GM23338 (cell line): ENCODE measurements around the gene SLC6A8. TPM values are rescaled to one million over a fixed set of nuclear protein-coding genes. Genes with fewer than 3 reads are reported as not detected.

ENCODE experiments used
- ATAC-seq: fragments of 200-7000 bp; cut with Tn5 transposase; 3 replicates; pipeline ENCODE4 v1.9.1; 2020
- DNase-seq: peaks from one replicate; pipeline ENCODE4 v3.0.0-alpha.2; 2015; ENCODE audit warnings: low spot score
- H2AFZ ChIP-seq: fragments of 200-600 bp; sonication (generic); 2 replicates; pipeline ENCODE4 v1.8.0; 2016; ENCODE audit warnings: antibody characterized with exemption, mild to moderate bottlenecking, moderate library complexity
- H3F3A ChIP-seq: fragments of 200-600 bp; sonication (generic); replicated peaks from 2 replicates; pipeline ENCODE4 v1.8.0; 2017; ENCODE audit warnings: antibody characterized with exemption, mixed run types, low read depth
- H3K27ac ChIP-seq: fragments of 200-600 bp; sonication (generic); 2 replicates; pipeline ENCODE4 v1.6.1; 2016; ENCODE audit warnings: low read depth
- H3K27me3 ChIP-seq: fragments of 200-600 bp; sonication (generic); 2 replicates; pipeline ENCODE4 v1.8.0; 2016; ENCODE audit warnings: mild to moderate bottlenecking, mixed run types, moderate library complexity; ENCODE audit not compliant: insufficient read depth
- H3K36me3 ChIP-seq: fragments of 200-600 bp; sonication (generic); 2 replicates; pipeline ENCODE4 v1.8.0; 2016; ENCODE audit warnings: mild to moderate bottlenecking; ENCODE audit not compliant: insufficient read depth
- H3K4me1 ChIP-seq: fragments of 200-600 bp; sonication (generic); 2 replicates; pipeline ENCODE4 v1.8.0; 2016; ENCODE audit warnings: mild to moderate bottlenecking, moderate library complexity; ENCODE audit not compliant: insufficient read depth
- H3K4me2 ChIP-seq: fragments of 200-600 bp; sonication (generic); 2 replicates; pipeline ENCODE4 v1.7.1; 2017; ENCODE audit warnings: mixed run types
- H3K4me3 ChIP-seq: fragments of 200-600 bp; sonication (generic); 2 replicates; pipeline ENCODE4 v1.6.1; 2016; ENCODE audit warnings: mixed run types
- H3K79me2 ChIP-seq: fragments of 200-600 bp; sonication (generic); replicated peaks from 2 replicates; pipeline ENCODE4 v1.8.0; 2017; ENCODE audit warnings: mild to moderate bottlenecking; ENCODE audit not compliant: insufficient read depth
- H3K9me2 ChIP-seq: fragments of 200-600 bp; sonication (generic); 2 replicates; pipeline ENCODE4 v1.8.0; 2017; ENCODE audit not compliant: insufficient read depth
- H4K20me1 ChIP-seq: fragments of 200-600 bp; sonication (generic); replicated peaks from 2 replicates; pipeline ENCODE4 v1.8.0; 2017; ENCODE audit warnings: mild to moderate bottlenecking; ENCODE audit not compliant: insufficient read depth
- H3K27ac Mint-ChIP-seq: 2 replicates; pipeline ENCODE4 v1.8.0; 2020; ENCODE audit warnings: inconsistent platforms, mild to moderate bottlenecking, moderate library complexity, mixed read lengths
- H3K27me3 Mint-ChIP-seq: 3 replicates; pipeline ENCODE4 v1.8.0; 2022; ENCODE audit warnings: low read depth, mild to moderate bottlenecking, moderate library complexity, mixed read lengths, inconsistent platforms; ENCODE audit not compliant: insufficient read depth, poor library complexity
- H3K36me3 Mint-ChIP-seq: 3 replicates; pipeline ENCODE4 v1.8.0; 2021; ENCODE audit warnings: low read depth, mild to moderate bottlenecking, inconsistent platforms, moderate library complexity, mixed read lengths
- H3K4me1 Mint-ChIP-seq: 3 replicates; pipeline ENCODE4 v1.8.0; 2020; ENCODE audit warnings: mild to moderate bottlenecking, inconsistent platforms, mixed read lengths
- H3K4me3 Mint-ChIP-seq: 3 replicates; pipeline ENCODE4 v1.8.0; 2021; ENCODE audit warnings: moderate library complexity, mild to moderate bottlenecking, inconsistent platforms, mixed read lengths
- H3K9me3 Mint-ChIP-seq: 3 replicates; pipeline ENCODE4 v1.8.0; 2020; ENCODE audit warnings: moderate library complexity, mild to moderate bottlenecking, inconsistent platforms, mixed read lengths
- CREB1 ChIP-seq: fragments of 250-450 bp; sonication (Bioruptor Pico); IDR thresholded peaks from 2 replicates; pipeline ENCODE4 v1.5.0; 2020; ENCODE audit warnings: low read depth, mild to moderate bottlenecking, moderate library complexity
- EZH2phosphoT487 ChIP-seq: fragments of 200-600 bp; sonication (generic); IDR thresholded peaks from one replicate; pipeline ENCODE4 v1.8.1; 2018; ENCODE audit warnings: antibody characterized with exemption; ENCODE audit not compliant: unreplicated experiment
- JUNB ChIP-seq: IDR thresholded peaks from one replicate; pipeline ENCODE4 v1.6.1; 2016; ENCODE audit warnings: antibody characterized with exemption; ENCODE audit not compliant: unreplicated experiment
- NANOG ChIP-seq: IDR thresholded peaks from 2 replicates; pipeline ENCODE4 v1.6.1; 2016; ENCODE audit warnings: antibody characterized with exemption, borderline replicate concordance
- STAT1 ChIP-seq: IDR thresholded peaks from one replicate; pipeline ENCODE4 v1.6.1; 2016; ENCODE audit warnings: antibody characterized with exemption; ENCODE audit not compliant: unreplicated experiment
- ZNF114 ChIP-seq: fragments of 250-450 bp; sonication (Bioruptor Pico); IDR thresholded peaks from 2 replicates; pipeline ENCODE4 v1.5.0; 2020; ENCODE audit warnings: mild to moderate bottlenecking, moderate library complexity
- ZNF331 ChIP-seq: fragments of 250-450 bp; sonication (Bioruptor Pico); IDR thresholded peaks from 2 replicates; pipeline ENCODE4 v1.5.0; 2020; ENCODE audit warnings: low read depth, mild to moderate bottlenecking, moderate library complexity
- polyA plus RNA-seq: library from polyadenylated mRNA; unstranded; fragments of >200 nt; fragmentation: Nextera tagmentation; extraction: Ambion mirVana; gene quantifications from 2 replicates; pipeline ENCODE4 v1.2.1, GENCODE V29; 2016
- total RNA-seq: library from RNA; depleted of rRNA; stranded (reverse); fragments of >200 nt; shearing (Covaris generic); gene quantifications from 2 replicates; pipeline ENCODE4 v1.2.3, GENCODE V29; 2014
- TF ChIP-seq, protein P1 (sequence below): IDR thresholded peaks from 2 replicates; pipeline ENCODE4 v1.6.1; 2016; ENCODE audit warnings: antibody characterized with exemption
- TF ChIP-seq, protein P2 (sequence below): fragments of 250-450 bp; sonication (Bioruptor Pico); IDR thresholded peaks from 2 replicates; pipeline ENCODE4 v1.5.0; 2020; ENCODE audit warnings: mild to moderate bottlenecking, moderate library complexity
- TF ChIP-seq, protein P3 (sequence below): IDR thresholded peaks from one replicate; pipeline ENCODE4 v1.6.1; 2018; ENCODE audit warnings: antibody characterized with exemption; ENCODE audit not compliant: unreplicated experiment
- TF ChIP-seq, protein P4 (sequence below), 2 experiments: fragments of 200-600 bp in 1 of 2; sonication (generic) in 1 of 2; conservative IDR thresholded peaks; 2 replicates each; pipeline versions ENCODE4 v1.5.1 to v1.6.1; 2016 to 2017; ENCODE audit warnings: antibody characterized with exemption in 2 of 2, low read depth in 2 of 2, mild to moderate bottlenecking in 2 of 2, moderate library complexity in 1 of 2

The SLC6A8 gene
- total and polyA plus RNA-seq, 2 experiments from 2014 or later: 19.5 to 68.6 TPM

DNA sequence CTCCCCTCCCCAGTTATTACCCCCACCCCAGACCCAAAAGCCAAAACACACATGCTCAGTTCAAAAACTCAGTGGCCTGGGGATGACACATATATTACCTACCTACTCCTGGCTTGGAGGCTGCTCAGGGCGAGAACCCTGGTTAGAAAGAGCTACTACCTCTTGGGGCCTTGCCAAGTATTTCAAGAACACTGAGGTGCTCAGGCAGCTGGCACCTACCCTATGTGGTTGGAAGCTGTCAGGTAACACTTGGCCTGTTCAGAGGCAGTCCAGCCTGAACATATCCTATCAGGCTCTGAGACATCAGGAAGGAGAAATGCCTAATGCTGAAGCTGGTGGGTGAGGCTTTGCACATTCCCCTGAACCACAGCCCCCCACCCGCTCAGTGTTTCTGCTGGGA is 31.5 kb downstream of the SLC6A8 start (continued):
- TF ChIP-seq, protein P1, sequence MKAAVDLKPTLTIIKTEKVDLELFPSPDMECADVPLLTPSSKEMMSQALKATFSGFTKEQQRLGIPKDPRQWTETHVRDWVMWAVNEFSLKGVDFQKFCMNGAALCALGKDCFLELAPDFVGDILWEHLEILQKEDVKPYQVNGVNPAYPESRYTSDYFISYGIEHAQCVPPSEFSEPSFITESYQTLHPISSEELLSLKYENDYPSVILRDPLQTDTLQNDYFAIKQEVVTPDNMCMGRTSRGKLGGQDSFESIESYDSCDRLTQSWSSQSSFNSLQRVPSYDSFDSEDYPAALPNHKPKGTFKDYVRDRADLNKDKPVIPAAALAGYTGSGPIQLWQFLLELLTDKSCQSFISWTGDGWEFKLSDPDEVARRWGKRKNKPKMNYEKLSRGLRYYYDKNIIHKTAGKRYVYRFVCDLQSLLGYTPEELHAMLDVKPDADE: no peak
- TF ChIP-seq EZH2phosphoT487: no peak
- no peak for TF ChIP-seq STAT1
- no peak for TF ChIP-seq ZNF114
- TF ChIP-seq JUNB: no peak

DNA sequence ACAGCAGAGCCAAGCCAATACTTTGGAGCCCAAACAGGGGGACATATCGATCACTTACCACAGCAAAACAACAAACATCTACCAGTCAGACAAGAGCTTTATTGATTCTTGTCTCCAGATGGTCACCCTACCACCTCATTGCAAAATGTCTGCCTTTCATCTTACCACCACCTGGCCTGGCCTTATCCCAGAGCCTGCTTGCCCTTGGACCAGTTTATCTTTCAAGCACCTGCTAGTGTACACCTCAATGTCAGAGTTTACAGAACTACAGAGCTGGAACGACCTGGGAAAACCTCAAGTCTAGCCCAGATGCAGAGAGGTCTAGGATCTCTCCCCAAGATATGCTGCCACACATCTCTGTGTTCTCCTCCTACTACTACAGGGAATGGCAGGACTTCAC is 32.0 kb downstream of the SLC6A8 start:
- Histone ChIP-seq H3K27ac (no peak overlapping the region), H3F3A (no peaks in the 10 kb centered on the region), H3K36me3 (no peaks in the 10 kb centered on the region), H3K27me3 (no peaks in the 10 kb centered on the region), H3K79me2 (peaks cover 29% of the 10 kb centered on the region), H3K4me2 (no peak overlapping the region), H4K20me1 (0 out of 2 replicates have a peak, but pooled peaks cover 13% of the 10 kb centered on the region), H3K4me1 (peaks cover 7% of the 10 kb centered on the region; the same call in 1 of the 2 replicates), H2AFZ (no peak overlapping the region), H3K9me2 (no peaks in the 10 kb centered on the region), H3K4me3 (no peak overlapping the region)
- Mint-ChIP-seq H3K27me3 (no peaks in the 10 kb centered on the region), H3K36me3 (peaks cover 52% of the 10 kb centered on the region), H3K9me3 (no peaks in the 10 kb centered on the region), H3K27ac (no peak overlapping the region), H3K4me3 (no peak overlapping the region), H3K4me1 (peaks cover 4% of the 10 kb centered on the region; the same call in 1 of the 3 replicates)
- DNase-seq: no peak
- ATAC-seq: no peak
- TF ChIP-seq, protein P2, sequence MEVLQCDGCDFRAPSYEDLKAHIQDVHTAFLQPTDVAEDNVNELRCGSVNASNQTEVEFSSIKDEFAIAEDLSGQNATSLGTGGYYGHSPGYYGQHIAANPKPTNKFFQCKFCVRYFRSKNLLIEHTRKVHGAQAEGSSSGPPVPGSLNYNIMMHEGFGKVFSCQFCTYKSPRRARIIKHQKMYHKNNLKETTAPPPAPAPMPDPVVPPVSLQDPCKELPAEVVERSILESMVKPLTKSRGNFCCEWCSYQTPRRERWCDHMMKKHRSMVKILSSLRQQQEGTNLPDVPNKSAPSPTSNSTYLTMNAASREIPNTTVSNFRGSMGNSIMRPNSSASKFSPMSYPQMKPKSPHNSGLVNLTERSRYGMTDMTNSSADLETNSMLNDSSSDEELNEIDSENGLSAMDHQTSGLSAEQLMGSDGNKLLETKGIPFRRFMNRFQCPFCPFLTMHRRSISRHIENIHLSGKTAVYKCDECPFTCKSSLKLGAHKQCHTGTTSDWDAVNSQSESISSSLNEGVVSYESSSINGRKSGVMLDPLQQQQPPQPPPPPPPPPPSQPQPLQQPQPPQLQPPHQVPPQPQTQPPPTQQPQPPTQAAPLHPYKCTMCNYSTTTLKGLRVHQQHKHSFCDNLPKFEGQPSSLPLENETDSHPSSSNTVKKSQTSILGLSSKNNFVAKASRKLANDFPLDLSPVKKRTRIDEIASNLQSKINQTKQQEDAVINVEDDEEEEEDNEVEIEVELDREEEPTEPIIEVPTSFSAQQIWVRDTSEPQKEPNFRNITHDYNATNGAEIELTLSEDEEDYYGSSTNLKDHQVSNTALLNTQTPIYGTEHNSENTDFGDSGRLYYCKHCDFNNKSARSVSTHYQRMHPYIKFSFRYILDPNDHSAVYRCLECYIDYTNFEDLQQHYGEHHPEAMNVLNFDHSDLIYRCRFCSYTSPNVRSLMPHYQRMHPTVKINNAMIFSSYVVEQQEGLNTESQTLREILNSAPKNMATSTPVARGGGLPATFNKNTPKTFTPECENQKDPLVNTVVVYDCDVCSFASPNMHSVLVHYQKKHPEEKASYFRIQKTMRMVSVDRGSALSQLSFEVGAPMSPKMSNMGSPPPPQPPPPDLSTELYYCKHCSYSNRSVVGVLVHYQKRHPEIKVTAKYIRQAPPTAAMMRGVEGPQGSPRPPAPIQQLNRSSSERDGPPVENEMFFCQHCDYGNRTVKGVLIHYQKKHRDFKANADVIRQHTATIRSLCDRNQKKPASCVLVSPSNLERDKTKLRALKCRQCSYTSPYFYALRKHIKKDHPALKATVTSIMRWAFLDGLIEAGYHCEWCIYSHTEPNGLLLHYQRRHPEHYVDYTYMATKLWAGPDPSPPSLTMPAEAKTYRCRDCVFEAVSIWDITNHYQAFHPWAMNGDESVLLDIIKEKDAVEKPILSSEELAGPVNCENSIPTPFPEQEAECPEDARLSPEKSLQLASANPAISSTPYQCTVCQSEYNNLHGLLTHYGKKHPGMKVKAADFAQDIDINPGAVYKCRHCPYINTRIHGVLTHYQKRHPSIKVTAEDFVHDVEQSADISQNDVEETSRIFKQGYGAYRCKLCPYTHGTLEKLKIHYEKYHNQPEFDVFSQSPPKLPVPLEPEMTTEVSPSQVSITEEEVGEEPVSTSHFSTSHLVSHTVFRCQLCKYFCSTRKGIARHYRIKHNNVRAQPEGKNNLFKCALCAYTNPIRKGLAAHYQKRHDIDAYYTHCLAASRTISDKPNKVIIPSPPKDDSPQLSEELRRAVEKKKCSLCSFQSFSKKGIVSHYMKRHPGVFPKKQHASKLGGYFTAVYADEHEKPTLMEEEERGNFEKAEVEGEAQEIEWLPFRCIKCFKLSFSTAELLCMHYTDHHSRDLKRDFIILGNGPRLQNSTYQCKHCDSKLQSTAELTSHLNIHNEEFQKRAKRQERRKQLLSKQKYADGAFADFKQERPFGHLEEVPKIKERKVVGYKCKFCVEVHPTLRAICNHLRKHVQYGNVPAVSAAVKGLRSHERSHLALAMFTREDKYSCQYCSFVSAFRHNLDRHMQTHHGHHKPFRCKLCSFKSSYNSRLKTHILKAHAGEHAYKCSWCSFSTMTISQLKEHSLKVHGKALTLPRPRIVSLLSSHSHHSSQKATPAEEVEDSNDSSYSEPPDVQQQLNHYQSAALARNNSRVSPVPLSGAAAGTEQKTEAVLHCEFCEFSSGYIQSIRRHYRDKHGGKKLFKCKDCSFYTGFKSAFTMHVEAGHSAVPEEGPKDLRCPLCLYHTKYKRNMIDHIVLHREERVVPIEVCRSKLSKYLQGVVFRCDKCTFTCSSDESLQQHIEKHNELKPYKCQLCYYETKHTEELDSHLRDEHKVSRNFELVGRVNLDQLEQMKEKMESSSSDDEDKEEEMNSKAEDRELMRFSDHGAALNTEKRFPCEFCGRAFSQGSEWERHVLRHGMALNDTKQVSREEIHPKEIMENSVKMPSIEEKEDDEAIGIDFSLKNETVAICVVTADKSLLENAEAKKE (CRISPR knock-in tag): no peak
- no peak for TF ChIP-seq NANOG
- no peak for TF ChIP-seq STAT1
- TF ChIP-seq, protein P1: no peak
- no peak for TF ChIP-seq CREB1 (CRISPR knock-in tag)
- no peak for TF ChIP-seq JUNB
- no peak for TF ChIP-seq EZH2phosphoT487
- TF ChIP-seq ZNF331 (CRISPR knock-in tag): no peak
- TF ChIP-seq, protein P3, sequence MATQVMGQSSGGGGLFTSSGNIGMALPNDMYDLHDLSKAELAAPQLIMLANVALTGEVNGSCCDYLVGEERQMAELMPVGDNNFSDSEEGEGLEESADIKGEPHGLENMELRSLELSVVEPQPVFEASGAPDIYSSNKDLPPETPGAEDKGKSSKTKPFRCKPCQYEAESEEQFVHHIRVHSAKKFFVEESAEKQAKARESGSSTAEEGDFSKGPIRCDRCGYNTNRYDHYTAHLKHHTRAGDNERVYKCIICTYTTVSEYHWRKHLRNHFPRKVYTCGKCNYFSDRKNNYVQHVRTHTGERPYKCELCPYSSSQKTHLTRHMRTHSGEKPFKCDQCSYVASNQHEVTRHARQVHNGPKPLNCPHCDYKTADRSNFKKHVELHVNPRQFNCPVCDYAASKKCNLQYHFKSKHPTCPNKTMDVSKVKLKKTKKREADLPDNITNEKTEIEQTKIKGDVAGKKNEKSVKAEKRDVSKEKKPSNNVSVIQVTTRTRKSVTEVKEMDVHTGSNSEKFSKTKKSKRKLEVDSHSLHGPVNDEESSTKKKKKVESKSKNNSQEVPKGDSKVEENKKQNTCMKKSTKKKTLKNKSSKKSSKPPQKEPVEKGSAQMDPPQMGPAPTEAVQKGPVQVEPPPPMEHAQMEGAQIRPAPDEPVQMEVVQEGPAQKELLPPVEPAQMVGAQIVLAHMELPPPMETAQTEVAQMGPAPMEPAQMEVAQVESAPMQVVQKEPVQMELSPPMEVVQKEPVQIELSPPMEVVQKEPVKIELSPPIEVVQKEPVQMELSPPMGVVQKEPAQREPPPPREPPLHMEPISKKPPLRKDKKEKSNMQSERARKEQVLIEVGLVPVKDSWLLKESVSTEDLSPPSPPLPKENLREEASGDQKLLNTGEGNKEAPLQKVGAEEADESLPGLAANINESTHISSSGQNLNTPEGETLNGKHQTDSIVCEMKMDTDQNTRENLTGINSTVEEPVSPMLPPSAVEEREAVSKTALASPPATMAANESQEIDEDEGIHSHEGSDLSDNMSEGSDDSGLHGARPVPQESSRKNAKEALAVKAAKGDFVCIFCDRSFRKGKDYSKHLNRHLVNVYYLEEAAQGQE: no peak
- TF ChIP-seq, protein P4, sequence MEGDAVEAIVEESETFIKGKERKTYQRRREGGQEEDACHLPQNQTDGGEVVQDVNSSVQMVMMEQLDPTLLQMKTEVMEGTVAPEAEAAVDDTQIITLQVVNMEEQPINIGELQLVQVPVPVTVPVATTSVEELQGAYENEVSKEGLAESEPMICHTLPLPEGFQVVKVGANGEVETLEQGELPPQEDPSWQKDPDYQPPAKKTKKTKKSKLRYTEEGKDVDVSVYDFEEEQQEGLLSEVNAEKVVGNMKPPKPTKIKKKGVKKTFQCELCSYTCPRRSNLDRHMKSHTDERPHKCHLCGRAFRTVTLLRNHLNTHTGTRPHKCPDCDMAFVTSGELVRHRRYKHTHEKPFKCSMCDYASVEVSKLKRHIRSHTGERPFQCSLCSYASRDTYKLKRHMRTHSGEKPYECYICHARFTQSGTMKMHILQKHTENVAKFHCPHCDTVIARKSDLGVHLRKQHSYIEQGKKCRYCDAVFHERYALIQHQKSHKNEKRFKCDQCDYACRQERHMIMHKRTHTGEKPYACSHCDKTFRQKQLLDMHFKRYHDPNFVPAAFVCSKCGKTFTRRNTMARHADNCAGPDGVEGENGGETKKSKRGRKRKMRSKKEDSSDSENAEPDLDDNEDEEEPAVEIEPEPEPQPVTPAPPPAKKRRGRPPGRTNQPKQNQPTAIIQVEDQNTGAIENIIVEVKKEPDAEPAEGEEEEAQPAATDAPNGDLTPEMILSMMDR (conservative IDR thresholded peaks at IDR 0.05; ENCODE audit: low read depth in 2 of 2): no peak
